Measurements from ENCODE around the gene KRTAP17-1. TPM values are rescaled to one million over a fixed set of nuclear protein-coding genes. Genes with fewer than 3 reads are reported as not detected.

Gene KRTAP17-1
- total RNA-seq, 1 donor from 2014 or later, result not detected

- Mint-ChIP-seq H3K36me3 (no peaks in the 10 kb centered on the region), H3K4me1 (ENCODE audit: unreplicated experiment) (peaks cover 30% of the 10 kb centered on the region), H3K27me3 (no peaks in the 10 kb centered on the region), H3K9me3 (peaks cover 12% of the 10 kb centered on the region), H3K4me3 (no peak overlapping the region), H3K27ac (peak overlapping the region; percentile 88)
- TF ChIP-seq CTCF (conservative IDR thresholded peaks at IDR 0.05), result no peak
- DNase-seq (ENCODE audit: extremely low spot score, unreplicated experiment), result no peak
These were observed 25.7 kb upstream of the KRTAP17-1 start for GRCh38 chr17:41340934-41341861.

- DNase-seq (ENCODE audit: extremely low spot score, unreplicated experiment), result no peak
- Mint-ChIP-seq H3K9me3 (peaks cover 12% of the 10 kb centered on the region), H3K27ac (peak overlapping the region; percentile 88), H3K36me3 (no peaks in the 10 kb centered on the region), H3K4me1 (ENCODE audit: unreplicated experiment) (peaks cover 26% of the 10 kb centered on the region), H3K4me3 (peak overlapping the region; percentile 13), H3K27me3 (no peaks in the 10 kb centered on the region)
- peak; percentile 23 for TF ChIP-seq CTCF (conservative IDR thresholded peaks at IDR 0.05)
These were observed 25.0 kb upstream of the KRTAP17-1 start for GRCh38 chr17:41340494-41340893.

- Mint-ChIP-seq H3K27me3 (no peaks in the 10 kb centered on the region), H3K9me3 (peaks cover 12% of the 10 kb centered on the region), H3K27ac (peak overlapping the region; percentile 71), H3K4me3 (peak overlapping the region; percentile 13), H3K36me3 (no peaks in the 10 kb centered on the region), H3K4me1 (ENCODE audit: unreplicated experiment) (peaks cover 26% of the 10 kb centered on the region)
- TF ChIP-seq CTCF (conservative IDR thresholded peaks at IDR 0.05), result no peak
- no peak for DNase-seq (ENCODE audit: extremely low spot score, unreplicated experiment)
These were observed 24.2 kb upstream of the KRTAP17-1 start for GRCh38 chr17:41339571-41340172.

DNA sequence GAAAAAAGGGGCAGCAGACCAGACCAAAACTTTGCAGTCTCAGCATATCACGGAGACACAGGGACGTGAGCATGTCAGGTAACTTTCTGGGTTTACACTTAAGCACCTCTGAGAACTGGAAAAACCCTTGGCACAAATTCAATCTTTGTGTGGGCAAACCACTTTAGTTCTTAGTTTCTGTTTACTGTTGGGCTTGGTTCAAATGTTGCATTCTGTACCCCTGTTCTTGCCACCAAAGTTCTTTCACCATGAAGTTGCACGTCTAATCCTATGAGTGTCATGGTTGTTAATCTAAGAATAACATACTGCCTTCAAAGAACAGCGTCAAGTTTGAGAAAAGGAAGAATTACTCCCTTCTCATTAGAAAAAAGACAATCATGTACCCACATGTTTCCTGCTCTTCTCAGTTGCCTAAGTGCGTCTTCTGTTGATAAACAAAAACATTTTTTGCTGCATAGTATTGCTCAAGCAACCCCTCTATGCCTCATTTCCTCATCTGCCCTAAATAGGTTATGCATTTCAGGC, 23.5 kb upstream of the KRTAP17-1 start:
- H3K27ac Mint-ChIP-seq, result peak overlapping the region; percentile 71
- H3K4me3 Mint-ChIP-seq, result no peak overlapping the region
- TF ChIP-seq CTCF (conservative IDR thresholded peaks at IDR 0.05), result no peak
- H3K9me3 Mint-ChIP-seq, result peaks cover 12% of the 10 kb centered on the region
- H3K27me3 Mint-ChIP-seq, result no peaks in the 10 kb centered on the region
- H3K36me3 Mint-ChIP-seq, result no peaks in the 10 kb centered on the region
- DNase-seq (ENCODE audit: extremely low spot score, unreplicated experiment), result no peak
- peaks cover 29% of the 10 kb centered on the region for H3K4me1 Mint-ChIP-seq (ENCODE audit: unreplicated experiment)

- no peak for DNase-seq (ENCODE audit: extremely low spot score, unreplicated experiment)
- Mint-ChIP-seq H3K36me3 (no peaks in the 10 kb centered on the region), H3K4me1 (ENCODE audit: unreplicated experiment) (peaks cover 24% of the 10 kb centered on the region), H3K9me3 (no peaks in the 10 kb centered on the region), H3K4me3 (no peak overlapping the region), H3K27ac (no peak overlapping the region), H3K27me3 (no peaks in the 10 kb centered on the region)
- no peak for TF ChIP-seq CTCF (conservative IDR thresholded peaks at IDR 0.05)
These were observed 20.2 kb upstream of the KRTAP17-1 start for GRCh38 chr17:41335747-41336146.

All from type B pancreatic cell (in vitro differentiated cells).